ENCODE data around the gene PROC. TPM values are rescaled to one million over a fixed set of nuclear protein-coding genes. Genes with fewer than 3 reads are reported as not detected.

The PROC gene
- total RNA-seq, 1 experiment from 2014 or later = not detected

DNA sequence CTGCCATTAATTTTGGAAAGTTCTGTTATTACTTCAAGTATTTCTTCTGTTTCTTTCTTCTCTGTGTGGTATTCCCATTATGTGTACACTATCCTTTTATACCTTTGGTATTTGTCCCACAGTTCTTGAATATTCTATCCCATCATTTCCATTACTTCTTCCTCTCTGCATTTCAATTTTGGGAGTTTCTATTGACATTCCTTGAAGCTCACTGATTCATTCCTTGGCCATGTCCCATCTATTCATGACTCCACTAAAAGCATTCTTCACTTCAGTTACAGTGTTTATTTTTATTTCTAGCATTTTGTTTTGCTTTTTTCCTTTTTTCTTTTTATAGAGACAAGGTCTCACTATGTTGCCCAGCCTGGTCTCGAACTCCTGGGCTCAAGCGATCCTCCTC, 30.3 kb downstream of the PROC start:
- no peak overlapping the region for H3K4me2 ChIP-seq (ENCODE audit: low read length)
- no peaks in the 10 kb centered on the region for H4K20me1 ChIP-seq (ENCODE audit: insufficient read depth)
- H3K9me3 ChIP-seq (ENCODE audit: control insufficient read depth in 1 of 2, insufficient read depth in 1 of 2, low read depth in 1 of 2, low read length in 2 of 2) = no peaks in the 10 kb centered on the region
- no peak for TF ChIP-seq SRF (IDR thresholded peaks at IDR 0.05; ENCODE audit: low read depth)
- no peak for TF ChIP-seq EGR1 (IDR thresholded peaks at IDR 0.05; ENCODE audit: low read depth)
- no peak for TF ChIP-seq RAD21 (IDR thresholded peaks at IDR 0.05; ENCODE audit: low read depth)
- no peak for TF ChIP-seq CBX3 (IDR thresholded peaks at IDR 0.05; ENCODE audit: low read depth)
- TF ChIP-seq, protein P1, sequence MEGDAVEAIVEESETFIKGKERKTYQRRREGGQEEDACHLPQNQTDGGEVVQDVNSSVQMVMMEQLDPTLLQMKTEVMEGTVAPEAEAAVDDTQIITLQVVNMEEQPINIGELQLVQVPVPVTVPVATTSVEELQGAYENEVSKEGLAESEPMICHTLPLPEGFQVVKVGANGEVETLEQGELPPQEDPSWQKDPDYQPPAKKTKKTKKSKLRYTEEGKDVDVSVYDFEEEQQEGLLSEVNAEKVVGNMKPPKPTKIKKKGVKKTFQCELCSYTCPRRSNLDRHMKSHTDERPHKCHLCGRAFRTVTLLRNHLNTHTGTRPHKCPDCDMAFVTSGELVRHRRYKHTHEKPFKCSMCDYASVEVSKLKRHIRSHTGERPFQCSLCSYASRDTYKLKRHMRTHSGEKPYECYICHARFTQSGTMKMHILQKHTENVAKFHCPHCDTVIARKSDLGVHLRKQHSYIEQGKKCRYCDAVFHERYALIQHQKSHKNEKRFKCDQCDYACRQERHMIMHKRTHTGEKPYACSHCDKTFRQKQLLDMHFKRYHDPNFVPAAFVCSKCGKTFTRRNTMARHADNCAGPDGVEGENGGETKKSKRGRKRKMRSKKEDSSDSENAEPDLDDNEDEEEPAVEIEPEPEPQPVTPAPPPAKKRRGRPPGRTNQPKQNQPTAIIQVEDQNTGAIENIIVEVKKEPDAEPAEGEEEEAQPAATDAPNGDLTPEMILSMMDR (IDR thresholded peaks at IDR 0.05 in 2 of 3, conservative IDR thresholded peaks at IDR 0.05 in 1 of 3; ENCODE audit: borderline replicate concordance in 1 of 3, insufficient read depth in 1 of 3, low read depth in 2 of 3, low read length in 2 of 3) = no peak
- TF ChIP-seq SIN3A (IDR thresholded peaks at IDR 0.05; ENCODE audit: low read depth) = no peak
- TF ChIP-seq JUND (IDR thresholded peaks at IDR 0.05) = no peak
- no peak for TF ChIP-seq ZNF274 (IDR thresholded peaks at IDR 0.05; ENCODE audit: low read depth, low read length)
- TF ChIP-seq SP1 (IDR thresholded peaks at IDR 0.05; ENCODE audit: low read depth) = no peak
- TF ChIP-seq EZH2phosphoT487 (IDR thresholded peaks at IDR 0.05; ENCODE audit: borderline replicate concordance) = no peak
- no peak for TF ChIP-seq YY1 (IDR thresholded peaks at IDR 0.05; ENCODE audit: extremely low read depth, insufficient replicate concordance, low read depth, low read length)
- no peak for TF ChIP-seq CEBPB (IDR thresholded peaks at IDR 0.05; ENCODE audit: low read depth)
- TF ChIP-seq POLR2A (IDR thresholded peaks at IDR 0.05; ENCODE audit: borderline replicate concordance, extremely low read depth, insufficient read depth, insufficient read length) = no peak
- no peak for TF ChIP-seq TCF7L2 (IDR thresholded peaks at IDR 0.05; ENCODE audit: borderline replicate concordance, extremely low read depth, insufficient read depth, insufficient read length)
- TF ChIP-seq EZH2 (IDR thresholded peaks at IDR 0.05) = no peak
- H3K79me2 ChIP-seq (ENCODE audit: insufficient read depth, low read length) = no peaks in the 10 kb centered on the region
- H3K9me2 ChIP-seq (ENCODE audit: insufficient read depth) = no peaks in the 10 kb centered on the region
- BruUV-seq (replicated peaks) = no TSS peak
- H3K9ac ChIP-seq (ENCODE audit: low read length) = no peak overlapping the region
- no peak overlapping the region for H3K27ac ChIP-seq (ENCODE audit: low read depth, low read length)
- ATAC-seq = no peak
- no peak for DNase-seq (ENCODE audit: low read depth, low spot score)
- no peaks in the 10 kb centered on the region for H3K27me3 ChIP-seq (ENCODE audit: insufficient read depth, low read length)
- ChIA-PET POLR2A (no interaction called here), CTCF (no interaction called here), RAD21 (ENCODE audit: low non-redundant PET in 1 of 2, low total read pairs in 2 of 2, uncharacterized antibody in 2 of 2, unreplicated experiment in 2 of 2) (no interaction called here)
- no peaks in the 10 kb centered on the region for H3K36me3 ChIP-seq (ENCODE audit: control insufficient read depth in 1 of 2, insufficient read depth in 2 of 2, low read length in 2 of 2)
- intact Hi-C loops (cut with micrococcal nuclease) = no loop called here
- no peak overlapping the region for H2AFZ ChIP-seq (ENCODE audit: low read depth, low read length, poor library complexity, severe bottlenecking)
- no peaks in the 10 kb centered on the region; a peak in 1 of 4 replicates for H3K4me1 ChIP-seq (ENCODE audit: control insufficient read depth in 1 of 2, insufficient read depth in 2 of 2, low read length in 2 of 2)
- H3K4me3 ChIP-seq (replicated peaks in 1 of 2; ENCODE audit: low read depth in 1 of 2, low read length in 2 of 2) = no peak overlapping the region

Data from HCT116 (cell line).